ENCODE results near the gene ARL4A. TPM values are rescaled to one million over a fixed set of nuclear protein-coding genes. Genes with fewer than 3 reads are reported as not detected.

Gene ARL4A
- polyA plus RNA-seq, 1 donor (not counting 4 experiments of a cell fraction or from before 2014, with no cell fraction given), result 17.1 TPM

DNA sequence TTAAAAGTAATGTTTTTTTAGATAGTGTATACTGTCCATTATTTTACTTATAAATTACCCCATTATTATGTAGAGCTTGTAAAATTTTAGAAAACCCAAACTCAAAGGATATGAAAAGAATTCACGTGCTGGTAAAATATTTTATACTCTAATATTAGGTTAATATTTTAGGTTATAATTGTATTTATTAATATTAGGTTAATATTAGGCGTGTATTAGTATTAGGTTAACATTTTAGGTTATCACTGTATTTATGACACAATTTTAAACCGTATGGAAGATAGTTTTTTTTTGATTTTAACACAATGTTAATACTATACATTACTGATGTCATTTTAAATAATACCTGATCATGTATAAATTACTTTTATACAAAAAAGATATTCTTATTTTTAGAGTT, 48.5 kb downstream of the ARL4A start:
- H3K9me1 ChIP-seq (ENCODE audit: control insufficient read depth, extremely low read depth, insufficient read depth, low read length), result no peaks in the 10 kb centered on the region
- H2AFZ ChIP-seq (ENCODE audit: control insufficient read depth, low read length), result no peak overlapping the region
- H3K4me1 ChIP-seq (ENCODE audit: control insufficient read depth, extremely low read depth, insufficient read depth, low read length), result peaks cover 11% of the 10 kb centered on the region
- H3K27me3 ChIP-seq (ENCODE audit: control insufficient read depth, extremely low read depth, insufficient read depth, low read length), result no peaks in the 10 kb centered on the region
- no peaks in the 10 kb centered on the region for H4K20me1 ChIP-seq (ENCODE audit: control insufficient read depth, extremely low read depth, insufficient read depth, low read length)
- no peak overlapping the region for H3K4me3 ChIP-seq (ENCODE audit: control insufficient read depth in 2 of 3, extremely low read depth in 1 of 3, insufficient read depth in 2 of 3, low read depth in 1 of 3, low read length in 3 of 3)
- no peak overlapping the region for H3K9ac ChIP-seq (ENCODE audit: control insufficient read depth, extremely low read depth, insufficient read depth, low read length)
- no peak overlapping the region for H3K27ac ChIP-seq (ENCODE audit: control insufficient read depth, insufficient read depth, low read length)
- no peaks in the 10 kb centered on the region for H3K36me3 ChIP-seq (ENCODE audit: control insufficient read depth in 2 of 2, extremely low read depth in 1 of 2, insufficient read depth in 2 of 2, low read length in 2 of 2)
- FAIRE-seq, result no peak
- no peaks in the 10 kb centered on the region for H3K79me2 ChIP-seq (ENCODE audit: control insufficient read depth, insufficient read depth, low read length)
- DNase-seq (ENCODE audit: low read depth, low spot score), result no peak
- TF ChIP-seq, protein P1, sequence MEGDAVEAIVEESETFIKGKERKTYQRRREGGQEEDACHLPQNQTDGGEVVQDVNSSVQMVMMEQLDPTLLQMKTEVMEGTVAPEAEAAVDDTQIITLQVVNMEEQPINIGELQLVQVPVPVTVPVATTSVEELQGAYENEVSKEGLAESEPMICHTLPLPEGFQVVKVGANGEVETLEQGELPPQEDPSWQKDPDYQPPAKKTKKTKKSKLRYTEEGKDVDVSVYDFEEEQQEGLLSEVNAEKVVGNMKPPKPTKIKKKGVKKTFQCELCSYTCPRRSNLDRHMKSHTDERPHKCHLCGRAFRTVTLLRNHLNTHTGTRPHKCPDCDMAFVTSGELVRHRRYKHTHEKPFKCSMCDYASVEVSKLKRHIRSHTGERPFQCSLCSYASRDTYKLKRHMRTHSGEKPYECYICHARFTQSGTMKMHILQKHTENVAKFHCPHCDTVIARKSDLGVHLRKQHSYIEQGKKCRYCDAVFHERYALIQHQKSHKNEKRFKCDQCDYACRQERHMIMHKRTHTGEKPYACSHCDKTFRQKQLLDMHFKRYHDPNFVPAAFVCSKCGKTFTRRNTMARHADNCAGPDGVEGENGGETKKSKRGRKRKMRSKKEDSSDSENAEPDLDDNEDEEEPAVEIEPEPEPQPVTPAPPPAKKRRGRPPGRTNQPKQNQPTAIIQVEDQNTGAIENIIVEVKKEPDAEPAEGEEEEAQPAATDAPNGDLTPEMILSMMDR (optimal IDR thresholded peaks at IDR 0.05 in 1 of 3, IDR thresholded peaks at IDR 0.05 in 1 of 3, conservative IDR thresholded peaks at IDR 0.05 in 1 of 3; ENCODE audit: extremely low read depth in 1 of 3, insufficient read depth in 2 of 3, low read length in 3 of 3), result no peak
- no peak for TF ChIP-seq EZH2 (IDR thresholded peaks at IDR 0.05; ENCODE audit: low read length)
- no peak overlapping the region for H3K4me2 ChIP-seq (ENCODE audit: control insufficient read depth, extremely low read depth, insufficient read depth, low read depth, low read length)
- no peaks in the 10 kb centered on the region for H3K9me3 ChIP-seq (ENCODE audit: control insufficient read depth, low read depth, low read length)
- dilution Hi-C loops (cut with MboI; ENCODE audit: extremely low pct_ligation_motif_present, low sequenced_read_pairs), result no loop called here

DNA sequence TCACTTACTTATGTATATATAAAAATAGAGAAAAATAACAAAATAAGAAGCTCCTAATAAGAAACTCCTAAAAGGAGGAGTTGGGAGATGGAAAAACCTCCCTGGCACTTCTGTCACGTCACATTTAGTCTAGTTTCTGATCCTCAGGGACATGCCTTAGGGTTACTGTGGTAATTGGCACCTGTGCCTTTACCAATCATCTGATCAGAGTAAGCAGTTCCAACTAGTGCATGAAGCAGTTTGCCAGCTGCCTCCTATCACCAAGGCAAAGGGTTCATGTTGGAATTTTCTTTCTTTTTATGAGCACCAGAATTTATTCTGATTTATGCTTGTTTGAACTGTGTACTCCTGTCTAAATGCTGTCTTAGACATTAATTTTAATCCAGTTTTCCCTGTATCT, 49.9 kb downstream of the ARL4A start:
- Histone ChIP-seq H3K4me3 (ENCODE audit: control insufficient read depth in 2 of 3, extremely low read depth in 1 of 3, insufficient read depth in 2 of 3, low read depth in 1 of 3, low read length in 3 of 3) (no peak overlapping the region), H3K27me3 (ENCODE audit: control insufficient read depth, extremely low read depth, insufficient read depth, low read length) (no peaks in the 10 kb centered on the region), H3K9me1 (ENCODE audit: control insufficient read depth, extremely low read depth, insufficient read depth, low read length) (no peaks in the 10 kb centered on the region), H4K20me1 (ENCODE audit: control insufficient read depth, extremely low read depth, insufficient read depth, low read length) (no peaks in the 10 kb centered on the region), H3K27ac (ENCODE audit: control insufficient read depth, insufficient read depth, low read length) (no peak overlapping the region), H3K4me1 (ENCODE audit: control insufficient read depth, extremely low read depth, insufficient read depth, low read length) (no peaks in the 10 kb centered on the region), H2AFZ (ENCODE audit: control insufficient read depth, low read length) (no peak overlapping the region), H3K9ac (ENCODE audit: control insufficient read depth, extremely low read depth, insufficient read depth, low read length) (no peak overlapping the region), H3K4me2 (ENCODE audit: control insufficient read depth, extremely low read depth, insufficient read depth, low read depth, low read length) (no peak overlapping the region), H3K9me3 (ENCODE audit: control insufficient read depth, low read depth, low read length) (no peaks in the 10 kb centered on the region), H3K36me3 (ENCODE audit: control insufficient read depth in 2 of 2, extremely low read depth in 1 of 2, insufficient read depth in 2 of 2, low read length in 2 of 2) (no peaks in the 10 kb centered on the region), H3K79me2 (ENCODE audit: control insufficient read depth, insufficient read depth, low read length) (no peaks in the 10 kb centered on the region)
- FAIRE-seq (no peak), DNase-seq (ENCODE audit: low read depth, low spot score) (no peak)
- TF ChIP-seq EZH2 (IDR thresholded peaks at IDR 0.05; ENCODE audit: low read length), result no peak
- TF ChIP-seq, protein P1 (optimal IDR thresholded peaks at IDR 0.05 in 1 of 3, IDR thresholded peaks at IDR 0.05 in 1 of 3, conservative IDR thresholded peaks at IDR 0.05 in 1 of 3; ENCODE audit: extremely low read depth in 1 of 3, insufficient read depth in 2 of 3, low read length in 3 of 3), result no peak
- dilution Hi-C loops (cut with MboI; ENCODE audit: extremely low pct_ligation_motif_present, low sequenced_read_pairs), result no loop called here

Data from keratinocyte (primary cell).